ENCODE measurements around the gene EIF2AK3. TPM values are rescaled to one million over a fixed set of nuclear protein-coding genes. Genes with fewer than 3 reads are reported as not detected.

Gene EIF2AK3
- total and polyA plus RNA-seq, 2 of the 4 experiments (the other 2 are of a cell fraction), result 7.9 to 22.8 TPM

DNA sequence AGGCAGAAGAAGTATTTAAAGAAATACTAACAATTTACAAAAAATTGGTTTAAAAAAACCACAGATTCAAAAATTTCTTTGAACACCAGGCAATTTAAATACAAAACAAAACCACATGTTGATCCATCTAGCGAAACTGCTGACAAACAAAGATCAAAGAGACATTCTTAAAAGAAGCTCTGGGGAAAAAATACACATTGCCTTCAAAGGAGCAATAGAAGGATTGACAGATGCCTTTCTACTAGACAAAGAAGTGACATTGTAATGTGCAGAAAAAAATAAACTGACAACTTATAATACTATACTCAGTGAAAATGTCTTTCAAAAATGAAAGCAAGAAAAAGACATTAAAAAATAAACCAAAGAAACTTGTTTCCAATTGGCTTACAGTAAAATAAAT lies 12.6 kb upstream of the EIF2AK3 start:
- no peak overlapping the region for H2BK120ac ChIP-seq (ENCODE audit: low read depth, low read length)
- no peak overlapping the region for H3K9ac ChIP-seq (ENCODE audit: low read depth, low read length)
- no peak overlapping the region for H2BK5ac ChIP-seq (ENCODE audit: low read depth, low read length, poor library complexity, severe bottlenecking)
- H3K4ac ChIP-seq (ENCODE audit: low read depth, low read length), result no peak overlapping the region
- H3K23ac ChIP-seq (ENCODE audit: low read depth, low read length), result no peak overlapping the region
- no peak overlapping the region for H2BK20ac ChIP-seq (ENCODE audit: low read depth, low read length)
- no CpG with 5 or more reads among the region's 1 CpG for WGBS, 2 experiments (ENCODE audit: extremely low coverage in 2 of 2, insufficient read length in 1 of 2)
- dilution Hi-C loops (cut with HindIII; ENCODE audit: low sequenced_read_pairs, unreplicated experiment) (no loop called here), in situ Hi-C loops (cut with MboI; ENCODE audit: low sequenced_read_pairs) (no loop called here), intact Hi-C loops (cut with micrococcal nuclease) (no loop called here)
- BruUV-seq (replicated peaks), result no TSS peak
- H3K4me2 ChIP-seq (ENCODE audit: low read depth, low read length), result no peak overlapping the region
- H3K4me1 ChIP-seq (ENCODE audit: control insufficient read depth, insufficient read depth, low read length), result no peaks in the 10 kb centered on the region
- H4K20me1 ChIP-seq (ENCODE audit: insufficient read depth, low read length), result no peaks in the 10 kb centered on the region
- H3K36me3 ChIP-seq (ENCODE audit: control insufficient read depth, insufficient read depth, low read length), result no peaks in the 10 kb centered on the region
- H2AK9ac ChIP-seq (replicated peaks; ENCODE audit: low read depth, low read length, poor library complexity), result no peak overlapping the region
- no peak overlapping the region for H3K4me3 ChIP-seq (ENCODE audit: insufficient read depth, low read depth, low read length)
- H3K14ac ChIP-seq (replicated peaks; ENCODE audit: low read depth, low read length), result no peak overlapping the region
- no peak overlapping the region for H3K56ac ChIP-seq (ENCODE audit: extremely low read depth, insufficient read depth, low read length)
- H3K9me3 ChIP-seq (ENCODE audit: control insufficient read depth, insufficient read depth, low read length), result peaks cover 5% of the 10 kb centered on the region
- no peak overlapping the region for H4K5ac ChIP-seq (ENCODE audit: low read depth, low read length)
- H2AK5ac ChIP-seq (ENCODE audit: low read depth, low read length), result no peak overlapping the region
- CTCF ChIA-PET, result no interaction called here
- H4K8ac ChIP-seq (ENCODE audit: low read depth in 2 of 2, low read length in 2 of 2), result no peak overlapping the region
- H4K91ac ChIP-seq (ENCODE audit: insufficient read depth, low read depth, low read length), result no peak overlapping the region
- no peaks in the 10 kb centered on the region for H3K9me1 ChIP-seq (ENCODE audit: insufficient read depth, low read length)
- no peak overlapping the region for H3K27ac ChIP-seq (ENCODE audit: insufficient read depth, low read length)
- H2BK15ac ChIP-seq (ENCODE audit: low read depth, low read length), result no peak overlapping the region
- DNase-seq (no peak), ATAC-seq (ENCODE audit: low read depth) (no peak)
- TF ChIP-seq POLR2A (IDR thresholded peaks at IDR 0.05; ENCODE audit: low read depth, low read length), result no peak
- TF ChIP-seq BHLHE40 (IDR thresholded peaks at IDR 0.05; ENCODE audit: low read depth, low read length), result no peak
- TF ChIP-seq NFE2L2 (IDR thresholded peaks at IDR 0.05; ENCODE audit: low read depth, low read length), result no peak
- TF ChIP-seq RCOR1 (IDR thresholded peaks at IDR 0.05; ENCODE audit: insufficient replicate concordance, low read length), result no peak
- TF ChIP-seq SMC3 (IDR thresholded peaks at IDR 0.05; ENCODE audit: low read depth, low read length), result no peak
- TF ChIP-seq, protein P1, sequence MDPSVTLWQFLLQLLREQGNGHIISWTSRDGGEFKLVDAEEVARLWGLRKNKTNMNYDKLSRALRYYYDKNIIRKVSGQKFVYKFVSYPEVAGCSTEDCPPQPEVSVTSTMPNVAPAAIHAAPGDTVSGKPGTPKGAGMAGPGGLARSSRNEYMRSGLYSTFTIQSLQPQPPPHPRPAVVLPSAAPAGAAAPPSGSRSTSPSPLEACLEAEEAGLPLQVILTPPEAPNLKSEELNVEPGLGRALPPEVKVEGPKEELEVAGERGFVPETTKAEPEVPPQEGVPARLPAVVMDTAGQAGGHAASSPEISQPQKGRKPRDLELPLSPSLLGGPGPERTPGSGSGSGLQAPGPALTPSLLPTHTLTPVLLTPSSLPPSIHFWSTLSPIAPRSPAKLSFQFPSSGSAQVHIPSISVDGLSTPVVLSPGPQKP (IDR thresholded peaks at IDR 0.05; ENCODE audit: borderline replicate concordance, low read depth, low read length), result no peak
- no peak for TF ChIP-seq MAZ (IDR thresholded peaks at IDR 0.05; ENCODE audit: borderline replicate concordance, low read depth, low read length)
- TF ChIP-seq CEBPB (IDR thresholded peaks at IDR 0.05; ENCODE audit: low read depth, low read length), result no peak
- no peak overlapping the region for H2AFZ ChIP-seq (replicated peaks; ENCODE audit: low read length, poor library complexity)
- H3K27me3 ChIP-seq (ENCODE audit: control insufficient read depth, insufficient read depth, low read length), result peaks cover 11% of the 10 kb centered on the region; the same call in 1 of the 2 replicates
- POLR2A ChIA-PET (ENCODE audit: unreplicated experiment), result no interaction called here
- no peaks in the 10 kb centered on the region for H3K79me1 ChIP-seq (ENCODE audit: low read depth in 1 of 2, low read length in 2 of 2)
- H3K18ac ChIP-seq (ENCODE audit: low read depth, low read length), result no peak overlapping the region
